Kidney glomerular epithelial cell (primary cell): ENCODE data around the gene KRT83.

ENCODE experiments used
- DNase-seq: peaks from one replicate; lab custom pipeline; 2025; lab: John Stamatoyannopoulos, UW

Gene KRT83

DNA sequence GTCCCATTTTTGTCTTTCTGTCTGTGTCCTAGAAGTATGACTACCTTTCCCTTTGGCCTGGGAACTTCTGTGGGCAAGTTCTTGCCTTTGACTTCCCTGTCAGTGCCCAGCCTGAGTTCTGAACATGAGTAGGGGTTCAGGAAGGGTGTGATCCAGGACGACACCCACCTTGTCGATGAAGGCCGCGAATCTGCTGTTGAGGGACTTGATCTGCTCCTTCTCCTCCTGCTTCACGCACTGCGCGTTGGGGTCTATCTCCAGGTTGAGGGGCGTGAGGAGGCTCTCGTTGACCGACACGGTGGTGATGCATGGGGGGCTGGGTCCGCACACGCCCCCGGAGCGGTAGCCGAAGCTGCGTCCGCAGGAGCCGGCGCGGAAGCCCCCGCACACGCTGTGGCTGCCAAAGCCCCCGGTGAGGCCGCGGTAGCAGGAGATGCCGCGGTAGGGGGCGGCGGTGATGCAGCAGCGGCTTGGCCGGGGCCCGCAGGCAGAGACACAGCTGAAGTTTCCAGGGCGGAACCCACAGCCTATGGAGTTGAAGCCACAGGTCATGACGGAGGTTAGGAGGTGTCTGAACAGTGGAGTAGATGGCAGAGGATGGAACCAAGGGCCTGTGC lies at the start of gene KRT83:
Gene KRT83, minus strand, starts transcription at position 615 of the 617 bp plus-strand sequence. Its CDS starts 63 bp downstream, at position 552.
- no peak for DNase-seq

DNA sequence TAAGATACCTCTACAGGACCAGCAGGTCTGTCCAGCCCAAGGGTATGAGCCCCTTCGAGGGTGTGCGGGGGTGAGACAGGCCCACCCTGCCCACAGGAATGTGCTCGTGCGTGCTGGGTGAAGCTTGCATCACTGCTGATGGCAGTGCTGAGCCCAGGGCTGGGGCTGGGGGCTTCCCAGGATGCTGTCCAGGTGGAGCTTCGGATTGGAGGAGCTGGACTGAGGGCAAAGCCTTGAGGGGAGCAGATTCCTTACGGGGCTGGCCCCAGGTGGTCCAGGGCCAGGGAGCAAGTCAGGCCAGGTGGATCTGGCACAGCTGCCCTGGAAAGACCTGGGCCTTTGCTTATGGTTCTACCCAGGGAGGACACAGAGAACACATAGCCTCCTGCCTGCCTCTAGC lies 48.6 kb upstream of the KRT83 start:
- no peak for DNase-seq

DNA sequence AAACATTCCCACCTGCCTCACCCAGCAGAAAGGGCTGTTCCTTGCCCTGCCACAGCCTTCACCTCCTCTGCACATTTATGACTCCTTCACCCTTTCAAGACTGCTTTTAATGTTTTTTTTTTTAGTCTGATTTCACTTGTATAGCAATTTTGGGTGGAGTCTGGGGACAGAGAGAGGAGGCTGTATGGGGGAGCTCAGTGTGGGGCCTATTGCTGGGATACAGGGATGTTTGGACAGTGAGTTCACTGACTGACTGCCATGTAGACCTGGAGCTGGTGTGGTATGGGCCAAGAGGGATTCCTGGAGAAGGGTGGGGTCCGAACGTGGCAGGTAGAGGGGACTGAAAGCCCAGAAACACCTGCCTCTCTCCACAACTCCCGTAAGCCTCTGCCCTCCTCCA lies 48.0 kb upstream of the KRT83 start:
- peak; percentile 26 for DNase-seq

DNA sequence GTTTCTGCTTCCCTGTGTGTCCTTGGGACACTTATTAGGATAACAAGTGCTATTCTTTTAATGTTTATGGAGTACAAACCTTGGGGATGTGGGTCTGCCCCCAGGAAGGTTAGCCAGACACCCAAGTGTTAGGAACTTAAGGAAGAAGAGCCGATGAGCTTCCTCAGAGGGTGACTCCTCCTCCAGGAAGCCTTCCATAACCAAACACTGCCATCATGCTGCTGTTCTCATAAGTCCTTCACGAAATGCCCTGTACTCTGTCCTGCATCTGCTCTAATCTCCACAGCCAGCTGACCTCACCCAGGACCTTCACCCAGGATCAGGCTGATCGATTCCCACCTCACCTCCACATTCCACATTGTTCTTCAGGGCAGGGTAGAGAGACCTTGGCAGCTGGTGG lies 47.3 kb upstream of the KRT83 start:
- no peak for DNase-seq

DNA sequence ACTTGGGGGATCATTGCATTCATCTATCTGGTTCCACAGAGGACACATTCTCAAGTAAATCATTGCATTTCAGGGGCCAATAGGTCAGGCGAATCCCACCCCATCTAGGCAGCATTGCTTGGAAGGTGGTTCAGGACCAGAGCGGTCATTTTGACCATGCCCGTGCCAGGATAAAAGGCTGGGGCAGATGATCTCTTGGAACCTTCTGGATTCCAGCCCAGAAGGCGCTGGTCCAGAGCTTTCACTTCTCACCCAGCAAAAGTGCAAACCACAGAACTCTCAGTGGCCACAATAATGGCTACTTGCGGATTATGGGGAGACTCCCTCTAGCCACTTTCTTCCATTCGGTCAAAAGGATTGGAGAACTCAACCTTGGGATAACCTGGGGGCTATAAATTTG lies 46.7 kb upstream of the KRT83 start:
- DNase-seq, result no peak

DNA sequence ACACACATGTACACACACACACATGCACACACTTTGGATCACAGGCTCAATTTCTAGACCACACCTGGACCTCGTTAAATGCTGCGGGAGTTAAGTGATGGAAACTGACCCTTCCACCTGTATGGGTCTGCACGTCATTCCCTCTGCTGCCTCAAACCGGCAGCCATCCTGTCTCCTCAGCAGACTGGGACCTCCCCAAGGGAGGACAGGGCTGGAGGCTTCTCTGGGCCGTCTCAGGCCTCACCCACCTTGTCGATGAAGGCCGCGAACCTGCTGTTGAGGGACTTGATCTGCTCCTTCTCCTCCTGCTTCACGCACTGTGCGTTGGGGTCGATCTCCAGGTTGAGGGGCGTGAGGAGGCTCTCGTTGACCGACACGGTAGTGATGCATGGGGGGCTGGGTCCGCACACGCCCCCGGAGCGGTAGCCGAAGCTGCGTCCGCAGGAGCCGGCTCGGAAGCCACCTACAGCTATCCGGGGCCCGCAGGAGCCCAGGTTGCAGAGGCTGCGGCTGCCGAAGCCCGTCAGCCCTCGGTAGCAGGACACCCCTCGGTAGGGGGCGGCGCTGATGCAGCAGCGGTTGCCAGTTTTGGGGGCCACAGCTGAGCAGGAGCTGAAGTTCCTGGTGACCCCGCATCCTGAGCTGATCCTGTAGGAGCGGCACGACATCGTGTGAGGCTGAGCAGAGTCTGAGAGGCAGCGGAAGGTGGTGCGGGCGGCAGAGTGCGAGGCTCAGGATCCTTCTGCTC lies 45.7 kb upstream of the KRT83 start, which contains the start of gene KRT85:
Gene KRT85, minus strand, starts transcription at position 744 of the 748 bp plus-strand sequence. Its CDS starts 76 bp downstream, at position 668.
- no peak for DNase-seq

DNA sequence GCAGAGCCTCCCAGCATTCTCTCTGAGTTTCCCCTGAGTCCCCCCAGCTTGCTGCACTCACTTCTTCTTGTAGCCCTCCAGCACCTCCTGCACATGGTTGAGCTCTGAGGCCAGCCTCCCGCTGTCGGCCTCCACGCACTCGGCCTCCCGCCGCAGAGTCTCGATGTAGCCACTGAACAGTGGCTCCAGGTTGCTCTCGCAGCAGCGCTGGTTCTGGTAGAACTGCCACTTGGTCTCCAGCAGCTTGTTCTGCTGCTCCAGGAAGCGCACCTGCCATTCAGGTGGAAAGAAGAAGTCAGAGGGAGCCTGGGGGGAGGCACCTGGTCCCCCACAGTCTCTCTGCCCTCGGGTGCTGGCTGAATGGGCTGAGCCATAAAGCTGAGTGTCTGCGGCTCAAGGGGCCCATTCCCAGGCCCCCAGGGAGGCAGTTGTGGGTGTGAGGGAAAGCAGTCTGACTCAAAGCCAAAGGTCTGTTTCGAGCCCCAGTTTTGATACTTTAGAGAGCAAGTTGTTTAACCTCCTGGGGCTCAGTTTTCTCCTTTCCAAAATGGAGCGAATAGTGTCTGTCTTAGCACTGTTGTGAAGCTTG lies 43.8 kb upstream of the KRT83 start:
- no peak for DNase-seq

DNA sequence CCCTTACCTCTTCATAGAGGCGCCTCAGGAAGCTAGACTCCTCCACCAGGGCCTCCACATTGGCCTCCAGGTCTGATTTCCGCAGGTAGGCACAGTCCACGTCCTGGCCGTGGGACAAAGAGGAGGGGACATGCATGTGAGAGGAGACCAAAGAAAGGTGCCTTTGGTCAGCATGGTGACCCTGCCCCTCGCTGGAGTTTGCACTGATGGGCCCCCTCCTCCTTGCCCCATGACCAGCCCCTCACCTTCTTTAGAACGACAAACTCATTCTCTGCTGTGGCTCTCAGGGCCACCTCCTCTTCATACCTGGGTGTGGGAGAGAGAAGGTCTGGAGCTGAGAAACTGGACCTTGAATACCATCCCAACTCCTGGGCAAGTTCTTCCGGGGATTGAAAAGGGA lies 42.9 kb upstream of the KRT83 start:
- DNase-seq, result no peak

DNA sequence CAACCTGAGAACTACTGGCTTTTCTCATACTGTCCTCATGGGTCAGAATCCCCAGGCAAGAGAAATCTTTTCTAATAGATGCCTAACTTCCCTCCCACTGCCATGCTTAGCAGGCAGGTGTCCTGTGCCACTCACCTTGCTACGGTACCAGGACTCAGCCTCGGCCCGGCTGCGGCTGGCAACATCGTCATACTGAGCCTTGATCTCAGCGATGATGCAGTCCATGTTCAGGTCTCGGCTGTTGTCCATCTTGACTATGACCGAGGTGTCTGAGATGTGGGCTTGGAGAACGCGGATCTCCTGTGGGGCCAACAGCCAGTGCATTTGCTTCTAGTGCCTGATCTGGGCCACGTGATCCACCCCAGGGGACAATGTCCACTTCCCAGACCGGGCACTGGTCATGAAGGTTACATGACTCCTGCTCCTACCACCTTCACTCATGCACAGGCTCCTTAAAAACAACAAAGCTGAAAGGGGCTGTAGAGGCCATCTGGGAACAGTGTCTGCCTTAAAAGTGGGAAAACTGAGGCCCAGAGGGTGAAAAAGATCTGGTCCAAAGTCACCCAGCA lies 42.0 kb upstream of the KRT83 start:
- no peak for DNase-seq

DNA sequence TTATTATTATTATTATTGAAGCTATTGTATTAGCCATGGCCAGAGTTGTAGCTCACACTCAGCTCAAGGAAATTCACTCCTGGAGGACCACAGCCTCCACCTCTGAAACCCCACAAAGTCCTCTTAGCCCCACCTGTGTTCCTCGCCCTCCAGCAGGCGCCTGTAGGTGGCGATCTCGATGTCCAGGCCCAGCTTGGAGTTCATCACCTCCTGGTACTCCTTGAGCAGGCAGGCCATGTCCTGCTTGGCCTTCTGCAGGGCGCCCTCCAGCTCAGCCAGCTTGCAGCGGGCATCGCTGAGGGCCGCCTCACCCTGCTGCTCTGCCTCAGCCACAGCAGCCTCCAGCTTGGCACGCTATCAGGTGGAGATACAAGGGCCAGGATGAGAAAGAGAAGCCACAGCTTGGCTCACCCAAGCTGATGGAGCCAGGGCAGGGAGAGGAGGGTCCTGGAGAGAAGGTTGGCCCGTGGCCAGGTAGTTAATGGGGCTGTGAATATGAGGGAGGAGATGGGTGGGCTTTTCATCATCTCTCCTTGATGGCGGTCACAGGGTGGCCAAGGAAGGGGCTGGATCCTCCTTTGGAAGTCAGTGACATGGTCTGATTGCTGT lies 41.0 kb upstream of the KRT83 start:
- DNase-seq, result no peak

DNA sequence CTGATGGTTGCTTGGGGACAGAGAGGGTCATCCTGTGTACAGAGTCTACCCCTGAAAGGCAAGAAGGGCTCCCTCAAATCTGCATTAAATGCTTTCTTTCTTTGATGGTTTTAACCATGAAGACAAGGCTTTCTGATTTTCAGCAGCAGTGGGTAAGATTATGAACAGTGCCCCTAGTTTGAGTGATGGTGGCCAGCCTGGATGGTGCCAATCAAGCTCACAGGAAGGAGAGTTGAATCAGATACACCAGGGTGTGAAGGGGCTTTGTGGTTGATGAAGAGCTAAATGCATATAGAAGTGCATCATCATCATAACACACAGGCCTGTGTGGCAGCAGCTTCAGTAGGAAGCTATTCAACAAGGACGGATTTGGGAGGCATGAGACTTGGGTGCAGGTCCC lies 40.4 kb upstream of the KRT83 start:
- no peak for DNase-seq

DNA sequence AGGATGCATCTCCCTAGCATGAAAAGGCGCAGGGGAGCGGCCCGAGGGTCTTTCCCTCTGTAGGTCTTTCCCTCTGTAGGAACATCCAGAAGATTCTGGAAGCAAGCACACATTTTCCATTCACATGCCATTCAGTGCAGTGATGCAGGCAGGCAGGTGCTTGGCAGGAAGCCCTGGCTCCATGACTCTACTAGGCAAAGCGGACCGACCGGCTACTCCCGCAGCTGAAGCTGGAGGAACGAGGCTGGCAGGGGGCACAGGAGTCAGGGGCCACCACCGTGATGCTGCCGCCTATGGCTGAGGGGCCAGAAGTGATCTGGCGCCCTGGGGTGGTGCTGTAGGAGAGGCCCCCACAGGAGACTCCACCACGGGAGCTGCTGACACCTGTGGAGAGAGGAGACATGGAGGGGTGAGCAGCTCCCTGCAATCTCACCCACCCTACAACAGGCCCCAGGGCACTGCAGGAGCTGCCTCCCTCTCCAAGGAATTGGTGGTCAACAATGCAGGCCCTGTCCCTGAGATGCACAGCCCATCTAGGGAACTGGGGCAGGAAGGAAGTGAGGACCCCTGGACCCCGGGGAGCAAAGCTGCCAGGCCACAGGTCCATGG lies 39.6 kb upstream of the KRT83 start:
- no peak for DNase-seq

DNA sequence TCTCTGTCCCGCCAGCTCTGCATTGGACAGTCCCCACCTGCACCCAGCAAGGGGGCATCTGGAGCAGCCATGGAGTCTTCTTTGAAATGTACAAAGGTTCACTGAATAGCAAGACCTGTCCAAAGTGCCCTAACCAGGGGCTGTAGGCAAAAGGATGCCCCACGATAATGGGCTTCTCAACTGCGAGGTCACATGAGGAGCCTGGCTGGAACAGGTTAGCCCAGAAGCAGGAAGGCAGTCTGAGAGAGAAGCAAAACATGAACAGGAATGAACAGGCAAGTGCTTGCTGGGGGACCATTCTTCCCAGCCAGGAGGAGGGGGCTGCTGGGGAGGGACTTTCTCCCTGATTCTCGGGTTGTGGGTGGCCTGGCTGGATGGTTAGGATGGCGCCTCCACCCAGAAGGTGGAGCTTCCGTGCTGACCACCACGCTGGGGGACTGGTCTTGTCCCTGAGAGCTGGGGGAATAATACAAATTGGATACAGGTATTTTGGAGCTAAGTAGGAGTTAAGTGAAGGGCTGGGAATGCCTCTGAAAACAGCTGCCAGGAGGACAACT lies 39.0 kb upstream of the KRT83 start:
- DNase-seq, result no peak

DNA sequence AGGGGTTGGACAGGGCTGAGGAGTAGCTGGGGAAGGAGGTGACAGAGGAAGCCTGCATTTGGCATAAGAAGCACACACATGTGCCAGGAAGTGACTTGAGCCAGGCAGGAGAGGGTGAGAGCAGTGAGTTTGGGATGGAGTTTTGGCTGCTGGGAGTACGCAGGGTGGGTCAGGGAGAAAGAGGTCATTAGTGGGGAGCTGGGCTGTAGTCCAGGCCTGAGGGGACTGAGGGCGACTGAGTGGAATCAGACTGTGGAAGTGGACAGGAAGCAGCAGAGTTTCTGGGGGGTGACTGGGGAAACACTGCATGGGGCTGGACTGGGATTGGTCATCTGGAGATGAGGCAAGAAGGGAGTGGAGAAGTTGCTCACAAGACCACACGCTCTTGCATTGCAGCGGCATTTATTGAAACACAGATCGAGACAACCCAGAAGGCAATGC lies 38.4 kb upstream of the KRT83 start:
- DNase-seq, result no peak

DNA sequence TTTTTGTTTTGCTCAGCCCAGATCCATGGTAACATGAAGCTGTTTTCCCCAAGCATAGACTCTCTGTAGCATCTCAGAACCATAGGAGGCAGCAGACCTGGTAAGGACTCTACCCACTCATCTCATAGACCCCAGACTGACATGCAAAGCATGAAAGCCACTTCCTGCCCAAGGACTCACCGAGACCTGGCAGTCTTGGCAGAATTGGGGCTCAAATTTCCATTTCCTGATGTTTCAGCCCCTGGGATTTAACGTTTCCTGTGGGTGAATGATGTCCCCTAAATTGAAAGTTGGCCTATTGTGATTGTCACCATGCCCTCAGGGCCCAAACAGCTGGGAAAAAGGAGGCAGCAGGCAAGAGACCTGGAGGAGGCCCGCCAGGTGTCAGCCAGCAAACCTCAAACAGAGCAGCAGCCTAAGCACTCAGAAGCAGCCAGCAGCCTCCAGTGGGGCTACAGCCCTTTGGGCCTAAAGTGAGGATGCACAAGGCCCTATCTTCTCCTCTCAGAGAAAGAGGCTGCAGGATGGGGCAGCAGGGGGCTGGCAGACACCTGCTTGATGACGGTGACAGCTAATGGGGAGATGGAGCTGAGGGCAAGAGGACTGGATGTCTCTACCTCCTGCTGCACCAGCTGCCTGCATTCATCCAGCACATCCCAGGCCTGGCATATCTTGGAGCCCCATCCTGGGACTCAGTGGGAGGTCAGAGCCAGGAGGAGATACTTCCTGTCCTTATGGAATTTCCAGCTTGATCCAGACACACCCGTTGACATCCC lies 37.6 kb upstream of the KRT83 start:
- DNase-seq, result no peak

DNA sequence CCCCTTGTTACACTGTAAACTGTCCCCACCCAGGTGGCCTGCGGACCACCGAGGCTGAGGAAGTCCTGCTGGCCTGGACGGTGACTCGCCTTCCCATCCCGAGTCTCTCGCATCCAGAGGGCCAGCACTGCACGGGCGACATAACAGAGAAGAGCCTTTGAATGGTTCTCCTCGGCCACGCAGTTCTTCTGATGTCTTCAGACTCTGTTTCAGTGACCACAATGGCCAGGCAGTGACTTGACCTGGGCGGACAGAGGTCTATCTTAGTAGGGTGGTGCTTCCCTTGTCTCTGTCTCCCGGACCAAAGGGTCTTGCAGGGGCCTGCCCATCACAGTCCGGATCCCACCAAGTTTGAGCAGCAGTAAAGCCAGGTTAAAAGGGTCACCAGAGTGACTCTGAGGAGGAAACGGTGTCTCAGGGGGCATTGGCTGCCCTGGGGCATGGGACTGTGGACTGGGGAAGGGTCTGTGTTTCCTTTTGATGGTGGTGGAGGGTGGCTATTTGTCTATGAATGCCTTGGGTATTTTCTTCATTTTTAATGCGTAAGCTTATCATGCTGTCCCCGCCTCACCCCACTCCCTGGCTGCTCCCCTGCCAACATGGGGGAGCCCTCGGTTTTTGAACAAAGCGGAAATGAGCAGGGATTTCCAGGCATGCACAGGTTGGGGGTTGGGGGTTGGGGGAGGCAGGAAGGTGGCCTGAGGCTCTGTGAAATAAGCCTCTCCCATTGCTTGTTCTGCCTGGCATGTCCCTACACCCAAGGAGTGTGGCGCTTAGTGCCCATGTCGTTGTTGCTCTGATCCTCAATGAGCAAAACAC lies 35.8 kb upstream of the KRT83 start:
- DNase-seq, result no peak

DNA sequence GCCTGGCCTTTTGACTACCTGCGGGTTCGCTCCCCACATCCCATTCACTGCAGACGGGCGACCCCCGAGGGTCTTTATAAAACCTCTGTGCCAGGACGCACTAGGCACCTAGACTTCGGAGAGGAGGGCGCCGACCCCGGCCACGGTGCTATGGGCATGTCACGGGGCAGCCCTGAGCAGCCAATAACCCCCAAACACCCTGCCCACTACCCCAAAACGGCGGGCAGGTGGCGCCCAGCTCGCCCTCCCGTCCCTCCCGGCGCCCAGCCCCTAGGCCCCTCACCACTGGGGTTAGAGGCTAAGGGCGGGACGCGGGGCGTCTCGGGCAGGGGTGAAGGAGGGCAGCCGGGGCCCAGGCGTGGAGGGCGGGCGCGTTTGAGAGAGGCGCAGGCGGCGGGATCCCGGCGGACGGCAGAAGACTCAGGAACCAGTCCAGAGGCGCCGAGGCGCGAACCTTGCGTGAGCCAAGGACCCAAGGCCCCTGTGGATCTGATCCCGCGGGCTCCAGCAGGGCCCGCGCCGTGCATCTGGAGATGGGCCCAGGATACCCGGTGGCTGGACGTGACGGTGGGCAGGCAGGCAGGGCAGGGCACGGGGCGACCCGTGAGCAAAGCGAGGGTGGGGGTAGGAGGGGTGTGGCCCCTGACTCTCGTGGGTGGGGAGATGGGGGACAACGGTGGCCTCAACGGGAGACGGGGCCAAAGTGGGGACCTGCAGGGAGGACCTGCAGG lies 35.0 kb upstream of the KRT83 start:
- no peak for DNase-seq

DNA sequence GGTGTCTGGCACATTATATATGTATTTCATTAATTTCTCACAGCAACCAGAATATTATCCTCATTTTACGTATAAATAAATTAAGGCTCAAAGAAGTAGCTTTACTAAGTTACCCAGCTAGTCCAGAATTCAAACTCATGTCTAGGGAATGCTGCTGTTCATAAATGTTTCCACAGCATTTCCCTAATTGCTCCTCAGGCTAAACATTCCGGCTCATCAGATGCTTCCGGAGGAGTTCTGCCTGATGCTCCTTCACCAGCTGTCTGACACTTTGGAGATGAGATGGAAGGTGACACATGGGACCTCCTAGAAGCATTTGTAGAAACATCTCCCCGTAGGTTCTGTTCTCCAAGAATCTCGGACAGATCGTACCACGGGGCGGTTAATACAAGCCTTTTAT lies 34.0 kb upstream of the KRT83 start:
- DNase-seq, result no peak

DNA sequence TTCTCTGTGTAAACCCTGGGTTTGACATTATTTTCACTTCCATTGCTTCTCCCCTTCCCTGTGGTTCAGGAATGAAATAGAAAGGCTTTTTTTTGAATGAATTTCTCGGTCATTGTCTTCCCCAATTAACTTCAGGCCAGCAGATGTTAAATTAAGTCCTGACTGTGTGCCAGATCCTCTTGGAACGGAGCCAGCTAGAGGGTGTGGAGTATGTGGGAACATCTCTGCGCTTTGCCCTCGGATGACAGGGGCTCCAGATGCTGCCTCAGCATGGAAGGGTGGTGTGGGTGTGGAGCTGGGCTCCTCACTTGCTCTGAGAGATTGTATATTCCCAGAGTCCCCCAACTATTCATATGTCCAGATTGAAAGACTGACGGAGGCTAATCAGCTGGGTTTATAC lies 33.0 kb upstream of the KRT83 start:
- no peak for DNase-seq
